IPS DF 6.9 (cell line): ENCODE results near the gene GMNN.
"Not testable (repeated sequence)": the region's sequence is repeated elsewhere in the genome, so short reads cannot be mapped to it uniquely, and the experiment has no call there.

Experiments
- DNase-seq: peaks from one replicate; pipeline ENCODE4 v3.0.0-alpha.2; 2013; ENCODE audit warnings: low read depth, low spot score
- H3K27ac ChIP-seq: one replicate; pipeline ENCODE4 v1.5.1; 2013; ENCODE audit warnings: low read length, control low read depth
- H3K27me3 ChIP-seq: 2 replicates; pipeline ENCODE4 v1.6.1; 2013; ENCODE audit warnings: mild to moderate bottlenecking, low read length; ENCODE audit not compliant: control insufficient read depth, insufficient read depth
- H3K36me3 ChIP-seq: 2 replicates; pipeline ENCODE4 v1.6.1; 2013; ENCODE audit warnings: low read length; ENCODE audit not compliant: control insufficient read depth, insufficient read depth
- H3K4me1 ChIP-seq: 2 replicates; pipeline ENCODE4 v1.6.1; 2013; ENCODE audit warnings: low read length; ENCODE audit not compliant: control insufficient read depth, insufficient read depth
- H3K4me3 ChIP-seq: 2 replicates; pipeline ENCODE4 v1.5.1; 2013; ENCODE audit warnings: mild to moderate bottlenecking, low read length
- H3K9me3 ChIP-seq: 2 replicates; pipeline ENCODE4 v1.6.1; 2013; ENCODE audit warnings: low read length, inconsistent platforms; ENCODE audit not compliant: control insufficient read depth, insufficient read depth
- WGBS: extraction: QIAGEN DNeasy Blood & Tissue Kit; methylation state at CpG from one replicate; pipeline ENCODE4 v1.1.7; 2013; ENCODE audit warnings: mixed read lengths, missing lambda C conversion rate; ENCODE audit not compliant: insufficient read length, insufficient coverage; 5-methylcytosine and 5-hydroxymethylcytosine counted together

The GMNN gene

GRCh38 chr6:24744911-24745310 lies 29.8 kb upstream of the GMNN start:
- no peak overlapping the region for H3K4me3 ChIP-seq
- H3K27ac ChIP-seq = no peak overlapping the region
- H3K9me3 ChIP-seq = no peaks in the 10 kb centered on the region
- WGBS = no CpG with 5 or more reads among the region's 5 CpGs
- H3K27me3 ChIP-seq = no peaks in the 10 kb centered on the region
- DNase-seq = no peak
- H3K4me1 ChIP-seq = no peaks in the 10 kb centered on the region
- H3K36me3 ChIP-seq = no peaks in the 10 kb centered on the region

DNA sequence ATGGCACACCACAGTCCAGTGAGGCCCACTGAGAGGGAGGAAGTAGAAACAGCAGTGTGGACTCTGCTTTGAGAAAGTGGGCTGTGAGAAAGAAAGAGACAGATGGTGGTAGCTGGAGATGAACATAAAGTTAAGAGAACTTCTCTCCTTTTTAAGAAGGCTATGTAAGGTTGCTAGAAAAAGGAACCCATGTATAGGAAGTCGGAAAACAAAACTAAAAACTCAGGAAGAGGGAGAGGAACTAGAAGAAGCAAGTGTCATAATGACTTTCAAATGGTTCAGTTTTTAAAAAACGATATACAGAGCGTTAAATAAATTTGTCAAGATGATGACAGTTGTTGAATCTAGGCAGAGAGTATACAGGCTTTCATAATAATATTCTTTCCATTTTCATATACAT lies 25.4 kb upstream of the GMNN start:
- Histone ChIP-seq H3K36me3 (no peaks in the 10 kb centered on the region), H3K4me3 (no peak overlapping the region), H3K27me3 (no peaks in the 10 kb centered on the region), H3K4me1 (no peaks in the 10 kb centered on the region), H3K27ac (no peak overlapping the region), H3K9me3 (no peaks in the 10 kb centered on the region)
- DNase-seq = no peak
- no CpG with 5 or more reads among the region's 3 CpGs for WGBS

DNA sequence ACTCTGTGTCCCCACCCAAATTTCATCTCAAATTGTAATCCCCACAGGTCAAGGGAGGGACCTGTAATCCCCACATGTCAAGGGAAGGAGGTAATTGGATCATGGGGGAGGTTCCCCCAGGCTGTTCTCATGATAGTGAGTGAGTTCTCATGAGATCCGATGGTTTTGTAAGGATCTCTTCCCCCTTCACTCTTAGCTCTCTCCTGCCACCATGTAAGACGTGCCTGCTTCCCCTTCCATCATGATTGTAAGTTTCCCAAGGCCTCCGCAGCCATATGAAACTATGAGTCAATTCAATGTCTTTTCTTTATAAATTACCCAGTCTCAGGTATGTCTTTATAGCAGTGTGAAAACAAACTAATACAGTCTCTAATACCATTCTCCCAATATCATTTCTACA lies 23.9 kb upstream of the GMNN start:
- DNase-seq = not testable (repeated sequence)

GRCh38 chr6:24752503-24752902 lies 22.2 kb upstream of the GMNN start:
- Histone ChIP-seq H3K36me3 (no peaks in the 10 kb centered on the region), H3K9me3 (no peaks in the 10 kb centered on the region), H3K27ac (no peak overlapping the region), H3K4me3 (no peak overlapping the region), H3K4me1 (no peaks in the 10 kb centered on the region), H3K27me3 (no peaks in the 10 kb centered on the region)
- WGBS = no CpG with 5 or more reads among the region's 2 CpGs
- no peak for DNase-seq

More for the DNA sequence above, 23.9 kb upstream of the GMNN start:
- H3K27me3 ChIP-seq, H3K27ac ChIP-seq, H3K4me1 ChIP-seq, H3K36me3 ChIP-seq, H3K4me3 ChIP-seq, H3K9me3 ChIP-seq: not testable (repeated sequence)
- WGBS = no CpG with 5 or more reads among the region's 3 CpGs

GRCh38 chr6:24752917-24753492 lies 21.7 kb upstream of the GMNN start:
- no CpG with 5 or more reads among the region's 1 CpG for WGBS
- no peaks in the 10 kb centered on the region for H3K36me3 ChIP-seq
- no peaks in the 10 kb centered on the region for H3K4me1 ChIP-seq
- no peak for DNase-seq
- no peak overlapping the region for H3K4me3 ChIP-seq
- H3K27me3 ChIP-seq = no peaks in the 10 kb centered on the region
- no peak overlapping the region for H3K27ac ChIP-seq
- no peaks in the 10 kb centered on the region for H3K9me3 ChIP-seq

DNA sequence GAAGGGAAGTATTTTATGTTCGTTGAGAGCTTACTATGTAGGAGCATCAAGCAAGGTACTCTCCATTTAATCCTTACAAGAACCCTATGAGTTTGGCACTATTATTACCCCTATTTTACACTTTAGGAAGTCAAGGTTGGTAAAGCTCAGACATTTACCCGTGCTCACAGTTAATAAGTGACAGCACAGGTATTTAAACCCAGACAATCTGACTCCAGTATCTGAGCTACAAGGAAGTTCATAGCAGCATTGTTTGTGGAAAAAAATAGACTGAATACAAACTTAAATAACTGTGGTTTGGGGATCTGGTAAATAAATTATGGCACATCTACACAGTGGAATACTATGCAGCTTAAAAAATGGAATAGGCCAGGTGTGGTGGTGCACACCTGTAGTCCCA lies 21.2 kb upstream of the GMNN start:
- Histone ChIP-seq H3K4me1 (no peaks in the 10 kb centered on the region), H3K27me3 (no peaks in the 10 kb centered on the region), H3K9me3 (no peaks in the 10 kb centered on the region), H3K27ac (no peak overlapping the region), H3K4me3 (no peak overlapping the region), H3K36me3 (no peaks in the 10 kb centered on the region)
- no peak for DNase-seq
- WGBS = no CpG with 5 or more reads among the region's 2 CpGs

DNA sequence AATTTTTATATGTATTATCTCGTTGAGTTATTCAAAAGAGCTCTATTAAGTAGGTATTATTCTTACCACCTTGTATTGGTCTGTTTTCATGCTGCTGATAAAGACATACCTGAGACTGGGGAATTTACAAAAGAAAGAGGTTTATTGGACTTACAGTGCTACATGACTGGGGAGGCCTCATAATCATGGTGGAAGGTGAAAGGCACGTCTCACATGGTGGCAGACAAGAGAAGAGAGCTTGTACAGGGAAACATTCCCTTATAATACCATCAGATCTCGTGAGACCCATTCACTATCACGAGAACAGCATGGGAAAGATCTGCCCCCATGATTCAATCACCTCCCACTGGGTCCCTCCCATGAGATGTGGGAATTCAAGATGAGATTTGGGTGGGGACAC lies 20.4 kb upstream of the GMNN start:
- H3K27me3 ChIP-seq, H3K4me3 ChIP-seq, H3K27ac ChIP-seq, H3K36me3 ChIP-seq, DNase-seq, H3K9me3 ChIP-seq, H3K4me1 ChIP-seq: not testable (repeated sequence)
- WGBS = no CpG with 5 or more reads among the region's 4 CpGs

- Histone ChIP-seq H3K27ac (no peak overlapping the region), H3K4me3 (no peak overlapping the region), H3K27me3 (no peaks in the 10 kb centered on the region), H3K9me3 (no peaks in the 10 kb centered on the region), H3K4me1 (no peaks in the 10 kb centered on the region), H3K36me3 (no peaks in the 10 kb centered on the region)
- no peak for DNase-seq
Observed at GRCh38 chr6:24755279-24755678, 19.5 kb upstream of the GMNN start.

GRCh38 chr6:24757611-24758010 lies 17.1 kb upstream of the GMNN start:
- WGBS = no CpG with 5 or more reads among the region's 6 CpGs
- DNase-seq = no peak
- no peaks in the 10 kb centered on the region for H3K9me3 ChIP-seq
- no peaks in the 10 kb centered on the region for H3K36me3 ChIP-seq
- H3K4me3 ChIP-seq = no peak overlapping the region
- H3K27ac ChIP-seq = no peak overlapping the region
- H3K27me3 ChIP-seq = no peaks in the 10 kb centered on the region
- no peaks in the 10 kb centered on the region for H3K4me1 ChIP-seq

DNA sequence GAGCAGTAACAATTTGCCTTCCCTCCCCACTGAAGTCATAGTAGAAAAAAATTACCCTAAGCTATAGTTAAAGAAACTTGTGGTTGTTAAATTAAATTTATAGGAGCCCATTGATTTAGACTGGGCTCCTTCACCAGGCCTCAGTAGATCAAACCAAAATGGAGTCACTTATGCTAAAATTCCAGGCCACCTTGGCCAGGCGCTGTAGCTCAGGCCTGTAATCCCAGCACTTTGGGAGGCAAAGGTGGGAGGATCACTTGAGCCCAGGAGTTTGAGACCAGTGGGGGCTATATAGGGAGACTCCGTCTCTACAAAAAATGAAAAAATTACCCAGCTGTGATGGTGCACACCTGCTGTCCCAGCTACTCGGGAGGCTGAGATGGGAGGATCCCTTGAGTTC lies 15.0 kb upstream of the GMNN start:
- no peaks in the 10 kb centered on the region for H3K9me3 ChIP-seq
- no peaks in the 10 kb centered on the region for H3K4me1 ChIP-seq
- WGBS = no CpG with 5 or more reads among the region's 3 CpGs
- no peaks in the 10 kb centered on the region for H3K36me3 ChIP-seq
- no peak overlapping the region for H3K27ac ChIP-seq
- H3K27me3 ChIP-seq = 0 out of 2 replicates have a peak, but pooled peaks cover 1% of the 10 kb centered on the region
- H3K4me3 ChIP-seq = no peak overlapping the region
- no peak for DNase-seq

DNA sequence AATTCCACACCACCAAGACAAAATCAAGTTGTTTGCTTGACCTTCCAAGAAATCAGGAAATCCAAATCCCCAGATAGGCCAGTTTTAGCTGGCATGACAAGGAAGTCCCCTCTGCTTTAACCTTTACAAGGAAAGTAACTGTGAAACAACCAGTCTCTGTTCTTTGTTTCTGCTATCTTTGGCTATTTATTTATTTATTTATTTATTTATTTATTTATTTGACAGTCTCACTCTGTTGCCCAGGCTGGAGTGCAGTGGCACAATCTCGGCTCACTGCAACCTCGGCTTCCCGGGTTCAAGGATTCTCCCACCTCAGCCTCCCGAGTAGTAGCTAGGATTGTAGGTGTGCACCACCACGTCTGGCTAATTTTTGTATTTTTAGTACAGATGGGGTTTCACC lies 14.5 kb upstream of the GMNN start:
- H3K4me1 ChIP-seq = no peaks in the 10 kb centered on the region
- 0 out of 2 replicates have a peak, but pooled peaks cover 1% of the 10 kb centered on the region for H3K27me3 ChIP-seq
- no peak for DNase-seq
- H3K4me3 ChIP-seq = no peak overlapping the region
- WGBS = no CpG with 5 or more reads among the region's 5 CpGs
- H3K9me3 ChIP-seq = no peaks in the 10 kb centered on the region
- no peaks in the 10 kb centered on the region for H3K36me3 ChIP-seq
- no peak overlapping the region for H3K27ac ChIP-seq
